Activated naive CD4-positive, alpha-beta T cell treated with anti-CD3 and anti-CD28 coated beads, Interleukin-2, amount 10 ng/mL, durations not matched to agents 7 days and 5 days (primary cell): ENCODE measurements around the gene FRMPD3.

Source experiments
- CTCF ChIA-PET: fragments of 350-600 bp; sonication (Branson Sonifier 250); formaldehyde crosslinking; loops from one replicate; lab custom pipeline; 2021; ENCODE audit warnings: antibody characterized with exemption; lab: Charles Lee
- DNase-seq: peaks from one replicate; pipeline ENCODE4 v3.0.0-alpha.2; 2020
- H3K27ac Mint-ChIP-seq: one replicate; pipeline ENCODE4 v1.8.0; 2021; ENCODE audit warnings: mild to moderate bottlenecking, moderate library complexity, mixed read lengths
- H3K27me3 Mint-ChIP-seq: one replicate; pipeline ENCODE4 v1.8.0; 2021; ENCODE audit warnings: mild to moderate bottlenecking, mixed read lengths
- H3K36me3 Mint-ChIP-seq: one replicate; pipeline ENCODE4 v1.8.0; 2021; ENCODE audit warnings: mixed read lengths
- H3K4me1 Mint-ChIP-seq: one replicate; pipeline ENCODE4 v1.8.0; 2021; ENCODE audit warnings: mixed read lengths
- H3K4me3 Mint-ChIP-seq: one replicate; pipeline ENCODE4 v1.8.0; 2021; ENCODE audit warnings: mild to moderate bottlenecking, moderate library complexity, mixed read lengths
- H3K9me3 Mint-ChIP-seq: one replicate; pipeline ENCODE4 v1.8.0; 2021; ENCODE audit warnings: mixed read lengths

Gene FRMPD3

DNA sequence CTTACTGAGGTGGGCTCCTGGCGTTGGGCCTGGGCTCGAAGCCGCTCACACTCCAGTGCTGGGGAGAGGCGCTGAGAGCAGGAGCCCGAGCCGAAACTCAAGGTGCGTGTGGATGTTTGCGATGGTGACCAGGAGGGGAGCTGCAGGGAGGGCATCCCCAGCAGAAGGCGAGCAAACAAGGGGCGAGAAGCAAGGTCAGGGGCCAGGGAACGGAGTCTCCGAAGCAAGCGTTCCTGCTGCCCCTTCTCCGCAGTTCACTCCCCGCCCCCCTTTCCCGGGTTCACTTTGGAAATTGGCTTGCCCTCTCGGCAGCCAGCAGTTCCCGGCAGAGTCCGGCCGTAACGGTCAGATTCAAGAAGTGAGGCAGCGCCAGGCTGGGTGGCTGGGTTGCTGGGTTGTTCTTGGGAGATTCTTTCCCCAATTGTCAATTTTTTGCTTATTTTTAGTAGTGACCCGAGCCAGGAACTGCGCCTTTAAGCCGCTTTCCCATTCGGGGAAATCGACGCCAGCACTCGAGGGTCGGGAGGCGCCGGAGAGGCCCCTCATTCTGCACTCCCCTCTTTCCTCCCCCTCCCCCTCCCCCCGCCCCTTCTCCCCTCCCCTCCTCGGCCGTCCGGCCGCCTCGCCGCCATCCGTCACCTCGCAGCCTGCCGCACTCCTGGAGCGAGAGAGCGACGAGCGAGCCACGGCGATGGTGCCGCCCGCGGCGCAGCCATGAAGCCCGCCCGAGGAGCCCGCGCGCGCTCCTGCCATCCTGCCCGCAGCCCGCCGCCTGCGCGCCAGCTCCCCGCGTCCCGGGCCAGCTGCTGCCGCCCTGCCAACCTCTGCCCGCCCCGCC is at the start of gene FRMPD3:
TSS of gene FRMPD3 (plus strand) at position 655 of the 838 bp plus-strand sequence. CDS start 76,937 bp downstream, outside the sequence.
- peaks cover 39% of the 10 kb centered on the region for H3K27me3 Mint-ChIP-seq
- H3K4me1 Mint-ChIP-seq, result peaks cover 16% of the 10 kb centered on the region
- no peak within 1 kb of the TSS for H3K27ac Mint-ChIP-seq
- H3K4me3 Mint-ChIP-seq, result peak within 1 kb of the TSS; percentile 63
- H3K9me3 Mint-ChIP-seq, result no peaks in the 10 kb centered on the region
- DNase-seq, result peak; percentile 26
- no peaks in the 10 kb centered on the region for H3K36me3 Mint-ChIP-seq
- CTCF ChIA-PET, result interaction anchor here (1.0 kb wide), 1 partner anchor 52 kb away, joined by 3 read pairs; no protein-coding TSS in a partner anchor

DNA sequence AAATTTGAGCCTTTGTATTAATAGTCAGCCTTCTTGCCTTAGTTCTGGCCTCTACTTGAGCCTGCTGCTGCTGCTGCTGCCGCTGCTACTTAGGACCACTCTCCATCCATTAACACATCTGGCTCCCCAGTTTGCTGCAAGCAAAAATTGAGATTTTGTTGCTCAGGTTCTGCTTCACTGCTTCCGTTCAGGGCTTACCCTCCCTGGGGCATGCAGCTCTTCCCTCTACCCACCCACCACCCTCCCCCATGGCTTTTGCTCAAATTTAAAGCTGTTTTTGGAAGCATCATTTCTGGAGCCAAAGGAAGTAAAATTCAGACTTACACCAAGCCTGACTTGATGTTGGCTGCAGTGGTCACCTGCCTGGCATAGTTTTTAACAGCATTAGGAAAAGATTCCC is 28.9 kb upstream of the FRMPD3 start:
- DNase-seq, result no peak
- H3K4me3 Mint-ChIP-seq, result no peak overlapping the region
- no peaks in the 10 kb centered on the region for H3K36me3 Mint-ChIP-seq
- H3K27me3 Mint-ChIP-seq, result no peaks in the 10 kb centered on the region
- H3K9me3 Mint-ChIP-seq, result no peaks in the 10 kb centered on the region
- no peaks in the 10 kb centered on the region for H3K4me1 Mint-ChIP-seq
- CTCF ChIA-PET, result no interaction called here
- no peak overlapping the region for H3K27ac Mint-ChIP-seq

DNA sequence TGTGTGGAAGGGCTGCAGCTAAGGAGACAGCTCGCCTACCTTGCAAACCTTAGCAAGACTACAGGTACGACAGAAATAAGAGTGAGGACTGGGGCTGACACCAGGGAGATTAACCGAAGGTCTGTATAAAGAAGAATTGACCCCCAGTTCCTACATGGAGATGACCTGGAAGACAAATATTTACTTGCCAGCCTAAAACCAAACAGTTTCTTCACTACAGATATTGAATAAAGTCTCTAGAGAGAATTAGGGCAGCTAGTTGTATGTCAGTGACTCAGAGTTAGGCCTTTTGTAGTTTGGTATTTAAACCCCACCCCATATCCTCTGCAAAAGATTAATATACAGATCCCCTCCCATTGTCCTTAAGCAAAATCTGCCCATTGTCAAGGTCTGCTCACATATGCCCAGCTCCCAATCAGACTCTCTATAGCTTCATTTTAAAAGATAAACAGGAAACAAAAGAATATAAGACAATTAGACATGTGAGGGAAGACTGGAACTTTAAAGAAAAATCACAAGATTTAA is 28.1 kb upstream of the FRMPD3 start:
- no peaks in the 10 kb centered on the region for H3K4me1 Mint-ChIP-seq
- CTCF ChIA-PET, result no interaction called here
- no peaks in the 10 kb centered on the region for H3K27me3 Mint-ChIP-seq
- H3K9me3 Mint-ChIP-seq, result no peaks in the 10 kb centered on the region
- H3K4me3 Mint-ChIP-seq, result no peak overlapping the region
- no peak for DNase-seq
- H3K36me3 Mint-ChIP-seq, result no peaks in the 10 kb centered on the region
- H3K27ac Mint-ChIP-seq, result no peak overlapping the region

DNA sequence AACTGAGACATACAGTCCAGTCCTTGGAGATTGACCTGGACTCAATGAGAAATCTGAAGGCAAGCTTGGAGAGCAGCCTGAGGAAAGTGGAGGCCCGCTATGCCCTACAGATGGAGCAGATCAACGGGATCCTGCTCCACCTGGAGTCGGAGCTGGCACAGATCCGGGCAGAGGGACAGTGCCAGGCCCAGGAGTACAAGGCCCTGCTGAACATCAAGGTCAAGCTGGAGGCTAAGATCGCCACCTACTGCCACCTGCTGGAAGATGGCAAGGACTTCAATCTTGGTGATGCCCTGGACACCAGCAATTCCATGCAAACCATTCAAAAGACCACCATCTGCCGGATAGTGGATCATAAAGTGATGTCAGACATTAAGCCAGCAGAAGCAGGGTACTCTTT is 20.4 kb upstream of the FRMPD3 start:
- CTCF ChIA-PET, result interaction anchor here (0.9 to 2.2 kb wide), 4 partner anchors 12 to 530 kb away, joined by 3 to 9 read pairs (median 4); no protein-coding TSS in a partner anchor
- Mint-ChIP-seq H3K36me3 (no peaks in the 10 kb centered on the region), H3K27ac (no peak overlapping the region), H3K27me3 (peaks cover 3% of the 10 kb centered on the region), H3K9me3 (no peaks in the 10 kb centered on the region), H3K4me3 (no peak overlapping the region), H3K4me1 (no peaks in the 10 kb centered on the region)
- peak; percentile 52 for DNase-seq

DNA sequence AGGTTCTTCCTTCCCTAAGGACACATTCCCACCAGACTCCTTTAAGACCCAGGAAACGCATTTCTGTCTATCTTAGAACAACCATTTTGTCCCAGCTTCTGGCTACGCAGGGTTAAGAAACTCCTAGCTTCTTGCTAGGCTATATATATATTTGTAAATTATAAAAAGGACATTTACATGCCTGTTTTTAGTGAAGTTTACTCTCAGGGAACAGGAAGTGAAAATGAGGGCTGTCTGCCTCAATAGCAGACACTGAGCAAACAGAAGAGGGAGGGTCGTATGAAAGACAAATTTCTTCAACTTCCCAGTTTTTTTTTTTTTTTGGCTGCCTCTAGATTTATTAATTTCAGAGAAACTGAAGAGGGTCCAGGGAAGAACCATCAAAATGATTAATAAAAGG is 9.3 kb upstream of the FRMPD3 start:
- no peaks in the 10 kb centered on the region for H3K36me3 Mint-ChIP-seq
- peaks cover 21% of the 10 kb centered on the region for H3K27me3 Mint-ChIP-seq
- no peak overlapping the region for H3K4me3 Mint-ChIP-seq
- H3K27ac Mint-ChIP-seq, result no peak overlapping the region
- CTCF ChIA-PET, result no interaction called here
- H3K4me1 Mint-ChIP-seq, result no peaks in the 10 kb centered on the region
- no peaks in the 10 kb centered on the region for H3K9me3 Mint-ChIP-seq
- no peak for DNase-seq

DNA sequence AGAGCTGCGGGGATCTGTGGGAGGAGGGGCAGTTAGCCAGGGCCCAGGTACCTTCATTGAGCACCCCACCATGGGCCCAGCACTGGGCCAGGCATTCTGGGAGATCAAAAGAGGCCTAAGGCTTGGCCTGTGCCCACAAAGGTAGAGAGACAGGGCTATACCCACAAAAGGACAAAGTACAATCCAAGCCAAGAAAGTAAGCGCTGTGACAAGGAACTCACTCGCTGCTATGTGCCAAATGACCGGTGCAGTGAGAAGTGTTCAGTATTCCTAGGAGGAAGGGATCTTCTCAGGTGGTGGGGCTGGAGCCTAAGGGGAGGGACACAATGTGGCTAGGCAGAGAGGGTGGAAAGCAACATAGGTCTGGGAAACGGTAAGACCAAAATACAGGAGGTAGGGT is 8.8 kb upstream of the FRMPD3 start:
- Mint-ChIP-seq H3K4me3 (no peak overlapping the region), H3K4me1 (no peaks in the 10 kb centered on the region), H3K36me3 (no peaks in the 10 kb centered on the region), H3K27ac (no peak overlapping the region), H3K27me3 (peaks cover 26% of the 10 kb centered on the region), H3K9me3 (no peaks in the 10 kb centered on the region)
- CTCF ChIA-PET, result no interaction called here
- no peak for DNase-seq

DNA sequence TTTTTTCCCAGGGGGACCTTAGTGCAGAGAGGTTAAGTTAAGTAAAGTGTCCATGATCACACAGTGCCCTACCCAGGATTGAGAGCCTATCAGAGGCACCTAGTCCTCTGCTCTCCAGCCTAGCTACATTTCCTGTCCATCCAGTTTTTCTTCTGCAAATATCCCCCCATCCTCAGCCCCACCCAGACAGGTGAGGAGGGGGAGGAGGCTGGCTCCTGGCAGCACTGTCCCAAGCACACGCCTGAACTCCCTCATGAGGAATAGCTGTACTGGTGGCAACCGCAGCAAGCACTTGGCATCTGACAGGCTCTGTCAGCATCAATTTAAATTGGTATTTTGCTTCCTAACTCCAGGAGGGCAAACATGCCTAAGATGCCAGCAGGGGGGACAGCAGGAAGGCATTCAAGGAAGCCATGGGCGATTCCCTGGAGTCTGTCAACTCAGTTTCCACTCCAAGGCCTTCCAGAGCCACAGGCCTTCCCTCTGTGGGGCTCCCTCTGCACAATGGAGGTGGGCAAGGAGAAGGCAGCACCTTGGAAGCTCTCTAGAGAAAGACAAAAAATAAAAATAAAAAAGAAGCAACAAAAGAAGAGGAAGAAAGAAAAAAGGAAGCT is 6.4 kb upstream of the FRMPD3 start:
- Mint-ChIP-seq H3K27me3 (peaks cover 33% of the 10 kb centered on the region), H3K4me1 (no peaks in the 10 kb centered on the region), H3K9me3 (no peaks in the 10 kb centered on the region), H3K36me3 (no peaks in the 10 kb centered on the region), H3K27ac (no peak overlapping the region), H3K4me3 (no peak overlapping the region)
- CTCF ChIA-PET, result no interaction called here
- DNase-seq, result no peak

DNA sequence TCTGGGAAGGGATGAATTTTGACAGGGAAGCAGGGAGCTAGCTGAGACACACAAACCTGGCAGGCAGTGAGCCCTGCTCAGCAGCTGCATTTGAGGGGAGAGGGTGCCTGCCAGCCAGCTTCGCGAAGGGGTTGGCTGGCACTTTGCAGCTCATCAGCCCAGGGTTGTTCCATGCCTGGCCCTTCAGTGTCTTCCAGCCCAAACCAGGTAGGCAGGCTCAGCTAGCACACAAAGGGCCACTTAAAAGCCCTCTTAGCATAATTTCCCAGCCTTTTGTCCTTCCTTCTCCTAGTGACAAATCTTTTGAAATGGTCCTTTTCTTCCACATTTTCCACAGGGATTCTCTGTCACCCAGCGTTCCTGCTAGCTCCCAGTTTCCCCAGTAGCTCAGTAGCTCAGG is 4.3 kb upstream of the FRMPD3 start:
- no peak for DNase-seq
- CTCF ChIA-PET, result no interaction called here
- Mint-ChIP-seq H3K27ac (no peak overlapping the region), H3K4me3 (no peak overlapping the region), H3K36me3 (no peaks in the 10 kb centered on the region), H3K9me3 (no peaks in the 10 kb centered on the region), H3K4me1 (peaks cover 7% of the 10 kb centered on the region), H3K27me3 (peaks cover 48% of the 10 kb centered on the region)

DNA sequence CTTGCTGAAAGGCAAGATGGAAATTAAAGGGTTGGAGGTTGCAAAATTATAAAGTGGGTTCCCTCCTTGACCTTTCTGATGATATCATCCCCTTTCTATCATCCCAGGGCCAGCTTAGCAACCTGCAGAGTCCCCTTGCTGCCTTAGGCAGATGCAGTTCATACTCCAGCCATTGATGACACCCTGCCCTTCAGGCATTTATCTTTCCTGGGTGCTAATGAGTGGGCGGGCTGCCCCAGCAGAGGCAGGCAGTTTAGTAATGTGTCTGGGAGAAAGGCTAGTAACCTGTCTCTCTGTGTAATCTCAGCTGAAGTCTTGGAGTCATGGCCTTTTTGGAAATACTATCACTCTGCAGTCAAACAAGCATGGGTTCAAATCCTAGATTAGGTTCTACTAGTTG is 3.8 kb upstream of the FRMPD3 start:
- Mint-ChIP-seq H3K9me3 (no peaks in the 10 kb centered on the region), H3K27me3 (peaks cover 48% of the 10 kb centered on the region), H3K36me3 (no peaks in the 10 kb centered on the region), H3K27ac (no peak overlapping the region), H3K4me3 (no peak overlapping the region), H3K4me1 (peaks cover 10% of the 10 kb centered on the region)
- CTCF ChIA-PET, result no interaction called here
- DNase-seq, result no peak

DNA sequence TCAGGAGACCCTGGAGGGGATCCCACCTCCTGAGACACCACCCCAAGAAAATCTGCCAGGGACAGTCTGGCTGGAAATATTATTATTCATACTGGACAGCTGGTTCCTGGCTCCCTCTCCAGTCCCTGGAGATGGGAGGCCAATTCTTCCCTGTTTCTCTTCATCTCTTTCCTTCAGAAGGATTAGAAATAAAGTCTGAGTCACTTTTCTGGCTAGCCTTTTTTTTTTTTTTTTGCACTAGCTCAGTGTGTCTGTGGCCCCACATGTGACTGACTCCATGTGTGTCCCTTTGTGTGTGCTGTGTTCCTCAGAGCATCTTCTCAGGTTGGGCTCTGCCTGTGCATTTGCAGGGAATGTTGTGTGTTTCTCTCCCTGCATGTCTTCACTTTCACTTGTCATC is 1.8 kb upstream of the FRMPD3 start:
- DNase-seq, result no peak
- no peak overlapping the region for H3K27ac Mint-ChIP-seq
- no peaks in the 10 kb centered on the region for H3K36me3 Mint-ChIP-seq
- no peaks in the 10 kb centered on the region for H3K9me3 Mint-ChIP-seq
- H3K4me1 Mint-ChIP-seq, result peaks cover 16% of the 10 kb centered on the region
- CTCF ChIA-PET, result no interaction called here
- H3K27me3 Mint-ChIP-seq, result peaks cover 48% of the 10 kb centered on the region
- no peak overlapping the region for H3K4me3 Mint-ChIP-seq

DNA sequence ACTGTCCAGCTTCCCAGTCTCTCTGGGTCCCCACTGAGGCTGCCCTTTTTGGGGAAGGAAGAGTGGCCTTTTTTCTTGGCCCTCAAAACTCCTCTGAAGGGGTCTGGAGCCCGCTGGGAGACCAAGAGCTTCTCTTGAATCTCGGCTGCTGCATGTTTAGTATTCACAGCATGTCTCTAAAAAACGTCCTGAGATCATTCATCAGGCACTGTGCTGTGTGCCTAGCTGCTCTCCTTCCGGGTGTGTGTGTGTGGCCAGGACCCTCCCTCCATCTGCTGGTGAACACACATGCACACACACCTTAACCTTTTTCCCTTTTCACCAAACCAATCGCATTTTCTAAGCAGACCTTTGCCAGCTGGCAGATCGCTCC is 841 bp upstream of the FRMPD3 start:
- Mint-ChIP-seq H3K4me1 (peaks cover 16% of the 10 kb centered on the region), H3K36me3 (no peaks in the 10 kb centered on the region), H3K9me3 (no peaks in the 10 kb centered on the region), H3K27ac (no peak overlapping the region), H3K27me3 (peaks cover 45% of the 10 kb centered on the region), H3K4me3 (peak overlapping the region; percentile 63)
- DNase-seq, result no peak
- CTCF ChIA-PET, result interaction anchor here (1.0 kb wide), 1 partner anchor 53 kb away, joined by 3 read pairs; no protein-coding TSS in a partner anchor

DNA sequence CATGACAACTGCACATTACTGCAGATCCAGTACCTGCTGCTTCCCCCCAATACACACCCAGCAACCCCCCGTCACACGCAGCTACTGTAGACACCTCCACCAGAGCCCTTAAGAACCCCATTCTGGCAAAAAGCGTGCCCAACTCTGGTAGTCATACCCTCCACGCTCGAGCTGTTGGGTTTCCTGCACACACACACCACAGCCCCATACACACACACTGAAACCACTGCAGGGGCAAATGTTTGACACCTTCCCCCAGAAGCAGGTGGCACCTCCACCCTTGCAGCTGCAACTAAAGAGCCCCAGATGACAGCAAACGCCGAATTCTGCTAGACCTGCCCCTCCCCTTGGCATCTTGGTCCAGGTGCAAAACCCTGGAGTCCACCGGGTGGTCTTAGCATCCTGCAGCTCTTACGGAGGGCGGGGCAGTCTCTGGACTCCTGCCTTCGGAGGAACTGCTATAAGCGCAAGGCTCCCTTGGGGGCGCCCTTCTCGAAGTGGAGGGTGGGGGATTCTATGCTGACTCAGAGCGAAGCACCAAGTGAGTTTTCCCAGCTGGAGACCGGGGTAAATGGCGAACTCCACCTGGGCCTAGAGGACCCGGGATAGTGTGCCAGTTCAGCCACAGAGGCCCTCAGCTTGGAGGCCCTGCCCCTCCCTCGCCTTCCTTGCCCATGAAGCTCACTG is 1.5 kb downstream of the FRMPD3 start:
- H3K27ac Mint-ChIP-seq, result no peak overlapping the region
- CTCF ChIA-PET, result interaction anchor here (0.8 to 1.3 kb wide), 2 partner anchors 16 to 451 kb away, joined by 3 read pairs; no protein-coding TSS in a partner anchor
- H3K4me1 Mint-ChIP-seq, result peaks cover 16% of the 10 kb centered on the region
- H3K36me3 Mint-ChIP-seq, result no peaks in the 10 kb centered on the region
- no peak for DNase-seq
- H3K27me3 Mint-ChIP-seq, result peaks cover 25% of the 10 kb centered on the region
- H3K4me3 Mint-ChIP-seq, result peak overlapping the region; percentile 18
- no peaks in the 10 kb centered on the region for H3K9me3 Mint-ChIP-seq

DNA sequence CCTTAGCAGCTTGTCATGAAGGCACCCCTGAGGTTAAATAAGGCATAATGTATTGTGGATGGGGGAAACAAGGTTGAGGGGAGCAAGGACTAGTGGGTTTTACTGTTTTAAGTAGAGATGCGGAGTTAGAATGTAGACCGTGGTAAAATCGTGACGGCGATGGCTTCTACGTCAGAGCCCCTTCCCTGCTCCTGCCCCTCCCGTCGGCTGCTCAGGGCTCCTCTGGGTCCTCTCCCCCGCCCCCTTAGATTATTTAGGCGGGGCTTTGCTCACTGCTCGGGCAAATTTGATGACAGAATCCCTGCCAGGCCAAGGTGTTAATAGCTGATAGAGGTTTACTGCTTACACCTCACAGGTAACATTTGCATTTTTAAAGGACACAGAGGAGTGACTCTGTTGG is 2.3 kb downstream of the FRMPD3 start:
- Mint-ChIP-seq H3K27ac (no peak overlapping the region), H3K4me3 (no peak overlapping the region), H3K9me3 (no peaks in the 10 kb centered on the region), H3K36me3 (no peaks in the 10 kb centered on the region), H3K4me1 (peaks cover 16% of the 10 kb centered on the region), H3K27me3 (peaks cover 27% of the 10 kb centered on the region)
- CTCF ChIA-PET, result interaction anchor here (1.3 kb wide), 1 partner anchor 15 kb away, joined by 3 read pairs; no protein-coding TSS in a partner anchor
- DNase-seq, result no peak

DNA sequence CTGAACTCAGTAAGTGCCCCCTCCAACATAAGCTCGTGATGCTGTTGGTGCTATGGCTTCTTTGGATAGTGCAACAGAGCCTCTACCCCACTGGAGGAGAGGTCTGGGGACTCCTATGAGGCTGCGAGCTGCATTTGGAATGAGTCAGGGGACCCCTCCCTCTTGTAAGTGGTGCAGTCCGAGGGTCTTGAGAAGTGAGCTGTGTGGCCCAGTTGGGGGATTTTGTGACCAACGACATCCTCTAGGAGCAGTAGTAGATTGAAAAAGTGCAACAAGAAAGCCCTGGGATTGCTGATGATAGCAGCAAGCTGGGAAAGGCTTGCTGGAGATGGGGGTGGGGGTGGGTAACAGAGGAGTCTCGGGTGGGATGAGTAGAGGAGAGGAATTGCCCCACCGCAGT is 3.1 kb downstream of the FRMPD3 start:
- H3K36me3 Mint-ChIP-seq, result no peaks in the 10 kb centered on the region
- H3K27me3 Mint-ChIP-seq, result peaks cover 26% of the 10 kb centered on the region
- H3K4me1 Mint-ChIP-seq, result peaks cover 16% of the 10 kb centered on the region
- CTCF ChIA-PET, result no interaction called here
- H3K4me3 Mint-ChIP-seq, result no peak overlapping the region
- H3K27ac Mint-ChIP-seq, result no peak overlapping the region
- H3K9me3 Mint-ChIP-seq, result no peaks in the 10 kb centered on the region
- no peak for DNase-seq
